ENCODE measurements around the gene PAX2.

The PAX2 gene

GRCh38 chr10:100878291-100878910 is 133.0 kb downstream of the PAX2 start:
- H3K4me3 Mint-ChIP-seq: no peak overlapping the region
- peak; percentile 46 for DNase-seq
- H3K27ac Mint-ChIP-seq: no peak overlapping the region
- H3K36me3 Mint-ChIP-seq (ENCODE audit: low read depth): no peaks in the 10 kb centered on the region
- no peaks in the 10 kb centered on the region for H3K9me3 Mint-ChIP-seq
- no peaks in the 10 kb centered on the region for H3K4me1 Mint-ChIP-seq (ENCODE audit: low read depth)
- H3K27me3 Mint-ChIP-seq: peaks cover 14% of the 10 kb centered on the region

Data from activated T-cell treated with anti-CD3 and anti-CD28 coated beads, Interleukin-2, amount 50 U/mL, for 24 hours (primary cell).